ENCODE results near the gene CLRN2.

DNA sequence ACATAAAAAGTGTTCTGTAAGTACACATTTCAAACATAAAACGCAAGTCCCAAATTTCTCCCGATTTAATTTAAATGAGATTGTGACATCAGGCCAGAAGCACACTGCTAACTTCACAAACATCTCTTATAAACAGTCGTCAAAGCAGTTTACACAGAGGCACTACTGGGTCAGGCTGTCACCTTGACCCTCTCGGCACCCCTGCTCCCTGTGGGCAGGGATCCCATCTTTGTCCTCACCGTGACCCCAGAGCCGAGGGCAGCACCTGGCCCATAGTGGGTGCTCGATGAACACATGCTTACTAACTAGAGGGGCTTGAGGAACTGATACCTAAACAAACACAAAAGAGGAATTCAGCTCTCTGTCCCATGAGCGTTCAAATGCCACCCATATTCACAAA is 25.2 kb upstream of the CLRN2 start:
- TF ChIP-seq POLR2AphosphoS5 (IDR thresholded peaks at IDR 0.05) = no peak
- TF ChIP-seq CTCF (IDR thresholded peaks at IDR 0.05) = no peak
- no peak for TF ChIP-seq POLR2A (IDR thresholded peaks at IDR 0.05)
